ENCODE data around the gene TEX101.

Gene TEX101

DNA sequence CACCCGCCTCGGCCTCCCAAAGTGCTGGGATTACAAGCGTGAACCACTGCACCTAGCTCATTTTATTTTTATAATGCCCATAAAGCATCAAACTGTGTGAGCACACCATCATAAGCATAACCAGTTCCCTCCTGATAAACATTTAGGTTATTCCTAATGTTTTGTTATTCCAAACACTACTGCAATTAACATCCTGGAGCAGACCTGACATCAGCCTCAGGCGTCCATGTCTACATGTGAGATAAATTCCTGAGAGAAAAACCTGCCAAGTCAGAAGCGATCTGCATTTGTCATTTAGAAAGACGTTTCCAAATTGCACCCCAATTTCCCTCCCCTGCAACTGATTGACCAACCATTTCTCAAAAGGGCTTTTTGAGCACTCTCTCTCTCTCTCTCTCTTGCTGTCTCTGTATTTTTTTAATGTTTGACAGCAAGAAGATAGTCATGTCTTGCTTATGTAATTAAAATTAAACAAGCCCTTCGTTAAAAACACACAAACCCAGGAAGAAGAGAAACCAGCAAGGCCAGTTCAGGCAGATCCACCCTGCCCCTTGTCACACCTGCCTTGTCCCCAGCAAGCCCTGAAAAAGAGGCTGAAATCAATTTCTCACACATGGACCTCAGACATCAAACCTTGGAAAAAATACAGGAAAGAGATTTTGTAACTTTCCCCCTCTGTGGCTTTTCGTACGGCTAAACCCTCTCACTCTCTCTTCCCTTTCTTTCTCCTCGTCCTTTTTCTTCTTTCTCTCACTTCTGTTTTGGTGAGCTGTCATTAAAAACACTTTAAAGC, 40.8 kb downstream of the TEX101 start:
- Histone ChIP-seq H3K27ac (ENCODE audit: low read depth, low read length, poor library complexity, severe bottlenecking) (no peak overlapping the region), H3K27me3 (ENCODE audit: insufficient read depth, low read length) (peaks cover under 1% of the 10 kb centered on the region), H2AFZ (ENCODE audit: low read length) (no peak overlapping the region), H4K20me1 (ENCODE audit: insufficient read depth, low read length) (no peaks in the 10 kb centered on the region), H3K4me3 (ENCODE audit: low read depth, low read length, poor library complexity, severe bottlenecking) (no peak overlapping the region), H3K36me3 (ENCODE audit: insufficient read depth, low read length) (no peaks in the 10 kb centered on the region), H3K4me1 (ENCODE audit: insufficient read depth, low read length, severe bottlenecking) (no peaks in the 10 kb centered on the region), H3K79me2 (ENCODE audit: insufficient read depth, low read length) (no peaks in the 10 kb centered on the region), H3K9ac (ENCODE audit: low read length) (no peak overlapping the region), H3K4me2 (ENCODE audit: low read length) (no peak overlapping the region), H3F3A (ENCODE audit: insufficient read depth, low read length) (no peaks in the 10 kb centered on the region), H3K9me2 (ENCODE audit: low read depth, low read length) (no peaks in the 10 kb centered on the region), H3K9me3 (ENCODE audit: low read length) (no peaks in the 10 kb centered on the region)
- TF ChIP-seq, protein P1, sequence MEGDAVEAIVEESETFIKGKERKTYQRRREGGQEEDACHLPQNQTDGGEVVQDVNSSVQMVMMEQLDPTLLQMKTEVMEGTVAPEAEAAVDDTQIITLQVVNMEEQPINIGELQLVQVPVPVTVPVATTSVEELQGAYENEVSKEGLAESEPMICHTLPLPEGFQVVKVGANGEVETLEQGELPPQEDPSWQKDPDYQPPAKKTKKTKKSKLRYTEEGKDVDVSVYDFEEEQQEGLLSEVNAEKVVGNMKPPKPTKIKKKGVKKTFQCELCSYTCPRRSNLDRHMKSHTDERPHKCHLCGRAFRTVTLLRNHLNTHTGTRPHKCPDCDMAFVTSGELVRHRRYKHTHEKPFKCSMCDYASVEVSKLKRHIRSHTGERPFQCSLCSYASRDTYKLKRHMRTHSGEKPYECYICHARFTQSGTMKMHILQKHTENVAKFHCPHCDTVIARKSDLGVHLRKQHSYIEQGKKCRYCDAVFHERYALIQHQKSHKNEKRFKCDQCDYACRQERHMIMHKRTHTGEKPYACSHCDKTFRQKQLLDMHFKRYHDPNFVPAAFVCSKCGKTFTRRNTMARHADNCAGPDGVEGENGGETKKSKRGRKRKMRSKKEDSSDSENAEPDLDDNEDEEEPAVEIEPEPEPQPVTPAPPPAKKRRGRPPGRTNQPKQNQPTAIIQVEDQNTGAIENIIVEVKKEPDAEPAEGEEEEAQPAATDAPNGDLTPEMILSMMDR (IDR thresholded peaks at IDR 0.05; ENCODE audit: low read length), result no peak
- TF ChIP-seq EZH2 (IDR thresholded peaks at IDR 0.05; ENCODE audit: borderline replicate concordance, low read length), result no peak

DNA sequence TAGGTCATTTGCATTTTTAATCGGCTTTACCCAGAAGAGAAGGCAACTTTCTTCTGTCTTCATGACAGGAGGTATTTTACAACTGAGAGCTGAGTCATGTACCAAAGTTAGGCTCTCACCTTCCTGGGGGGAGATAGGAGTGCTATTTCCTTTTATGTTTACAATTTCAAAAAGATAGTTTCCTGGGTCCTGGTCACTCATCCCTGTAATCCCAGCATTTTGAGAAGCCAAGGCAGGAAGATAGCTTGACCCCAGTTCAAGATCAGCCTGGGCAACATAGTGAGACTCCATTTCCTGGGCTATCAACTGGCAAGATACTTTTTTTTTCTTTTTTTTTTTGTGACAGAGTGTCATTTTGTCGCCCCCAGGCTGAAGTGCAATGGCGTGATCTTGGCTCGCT, 43.1 kb downstream of the TEX101 start:
- no peak overlapping the region for H2AFZ ChIP-seq (ENCODE audit: low read length)
- H3K9me2 ChIP-seq (ENCODE audit: low read depth, low read length), result no peaks in the 10 kb centered on the region
- no peaks in the 10 kb centered on the region for H3F3A ChIP-seq (ENCODE audit: insufficient read depth, low read length)
- H3K27me3 ChIP-seq (ENCODE audit: insufficient read depth, low read length), result peaks cover 5% of the 10 kb centered on the region
- H3K27ac ChIP-seq (ENCODE audit: low read depth, low read length, poor library complexity, severe bottlenecking), result no peak overlapping the region
- H3K9me3 ChIP-seq (ENCODE audit: low read length), result no peaks in the 10 kb centered on the region
- no peaks in the 10 kb centered on the region for H3K79me2 ChIP-seq (ENCODE audit: insufficient read depth, low read length)
- no peak overlapping the region for H3K9ac ChIP-seq (ENCODE audit: low read length)
- H3K4me1 ChIP-seq (ENCODE audit: insufficient read depth, low read length, severe bottlenecking), result no peaks in the 10 kb centered on the region
- H3K36me3 ChIP-seq (ENCODE audit: insufficient read depth, low read length), result no peaks in the 10 kb centered on the region
- H4K20me1 ChIP-seq (ENCODE audit: insufficient read depth, low read length), result no peaks in the 10 kb centered on the region
- TF ChIP-seq, protein P1 (IDR thresholded peaks at IDR 0.05; ENCODE audit: low read length), result no peak
- TF ChIP-seq EZH2 (IDR thresholded peaks at IDR 0.05; ENCODE audit: borderline replicate concordance, low read length), result no peak
- H3K4me2 ChIP-seq (ENCODE audit: low read length), result no peak overlapping the region
- H3K4me3 ChIP-seq (ENCODE audit: low read depth, low read length, poor library complexity, severe bottlenecking), result no peak overlapping the region

DNA sequence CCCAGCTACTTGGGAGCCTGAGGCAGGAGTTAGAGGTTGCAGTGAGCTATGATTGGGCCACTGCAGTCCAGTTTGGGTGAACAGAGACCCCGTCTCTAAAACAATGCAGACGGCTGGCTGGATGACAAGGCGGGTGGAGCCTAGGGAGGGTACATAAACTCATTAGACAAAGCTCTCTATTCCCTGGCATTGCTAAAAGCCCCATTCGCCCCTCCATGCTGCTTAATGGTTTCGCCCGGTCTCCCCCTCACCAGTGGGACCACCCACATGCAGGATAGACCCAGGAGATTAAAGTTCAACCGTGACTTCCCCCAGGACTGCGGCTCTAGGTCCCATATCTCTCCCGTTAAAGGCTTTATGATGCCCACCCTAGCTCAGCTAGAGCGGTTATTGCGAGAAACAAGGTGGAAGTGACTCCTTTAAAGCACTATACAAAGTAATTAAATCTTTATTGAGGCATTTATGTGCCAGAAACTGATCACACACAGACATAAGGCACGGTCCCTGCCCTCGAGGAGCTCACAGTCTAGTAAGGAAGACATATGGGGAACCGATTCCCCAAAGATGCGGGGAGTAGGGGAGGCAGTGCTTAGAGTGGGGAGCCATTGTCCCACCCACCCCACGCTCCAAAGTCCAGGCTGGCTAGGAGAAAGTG, 45.8 kb downstream of the TEX101 start:
- no peak for TF ChIP-seq EZH2 (IDR thresholded peaks at IDR 0.05; ENCODE audit: borderline replicate concordance, low read length)
- TF ChIP-seq, protein P1 (IDR thresholded peaks at IDR 0.05; ENCODE audit: low read length), result no peak
- Histone ChIP-seq H3K9me2 (ENCODE audit: low read depth, low read length) (no peaks in the 10 kb centered on the region), H4K20me1 (ENCODE audit: insufficient read depth, low read length) (no peaks in the 10 kb centered on the region), H3K27ac (ENCODE audit: low read depth, low read length, poor library complexity, severe bottlenecking) (no peak overlapping the region), H3K4me3 (ENCODE audit: low read depth, low read length, poor library complexity, severe bottlenecking) (no peak overlapping the region), H3K36me3 (ENCODE audit: insufficient read depth, low read length) (no peaks in the 10 kb centered on the region), H3K4me1 (ENCODE audit: insufficient read depth, low read length, severe bottlenecking) (peaks cover 8% of the 10 kb centered on the region), H3F3A (ENCODE audit: insufficient read depth, low read length) (no peaks in the 10 kb centered on the region), H3K4me2 (ENCODE audit: low read length) (no peak overlapping the region), H2AFZ (ENCODE audit: low read length) (no peak overlapping the region), H3K9ac (ENCODE audit: low read length) (no peak overlapping the region), H3K79me2 (ENCODE audit: insufficient read depth, low read length) (no peaks in the 10 kb centered on the region), H3K9me3 (ENCODE audit: low read length) (no peaks in the 10 kb centered on the region), H3K27me3 (ENCODE audit: insufficient read depth, low read length) (peaks cover 5% of the 10 kb centered on the region)

All from OCI-LY1 (cell line).